Uterus (tissue), 4 donors: Measurements from ENCODE around the gene WSCD2. TPM values are rescaled to one million over a fixed set of nuclear protein-coding genes. Genes with fewer than 3 reads are reported as not detected.
A peak's percentile ranks its signal among the peaks of the same experiment; 100 is the strongest.

Source experiments
- DNase-seq, 2 donors: peaks; one replicate each; pipeline ENCODE4 v3.0.0-alpha.2; 2019 to 2020
- H3K27ac ChIP-seq, 2 donors: fragments of 200-600 bp; sonication (generic); 1 replicate in 1 of 2; 2 replicates in 1 of 2; pipeline ENCODE4 v1.5.1; 2016 to 2018
- H3K27me3 ChIP-seq, 2 donors: fragments of 200-600 bp; sonication (generic); one replicate each; pipeline ENCODE4 v1.5.1; 2018 to 2019; ENCODE audit warnings: control low read depth in 1 of 2
- H3K36me3 ChIP-seq, 2 donors: fragments of 200-600 bp; sonication (generic); one replicate each; pipeline ENCODE4 v1.5.1; 2019; ENCODE audit warnings: control low read depth in 1 of 2
- H3K4me1 ChIP-seq, 2 donors: fragments of 200-600 bp; sonication (generic); one replicate each; pipeline ENCODE4 v1.5.1; 2018 to 2019; ENCODE audit warnings: control low read depth in 1 of 2
- H3K4me3 ChIP-seq, 2 donors: fragments of 200-600 bp; sonication (generic); 1 replicate in 1 of 2; 2 replicates in 1 of 2; pipeline ENCODE4 v1.5.1; 2018 to 2019; ENCODE audit warnings: mild to moderate bottlenecking in 1 of 2
- H3K9me3 ChIP-seq, 2 donors: fragments of 200-600 bp; sonication (generic); one replicate each; pipeline ENCODE4 v1.5.1; 2019; ENCODE audit warnings: control low read depth in 1 of 2
- POLR2A ChIP-seq, 2 donors: fragments of 450-650 bp; IDR thresholded peaks; one replicate each; pipeline ENCODE4 v1.6.1; 2016; ENCODE audit warnings: antibody characterized with exemption in 2 of 2, mild to moderate bottlenecking in 1 of 2, moderate library complexity in 1 of 2
- intact Hi-C: fragments of 100-400 bp; cut with DNase I; formaldehyde crosslinking; loops from one replicate; pipeline ENCODE4 v1.15.1; 2023; ENCODE audit warnings: low total_unique reads
- total RNA-seq, 4 donors: library from RNA; depleted of rRNA in 3 of 4; stranded (reverse); fragments of >200 nt in 3 of 4; gene quantifications; one replicate each; pipeline versions ENCODE4 v1.1.0 to v1.2.4, GENCODE V29; 2014 to 2023
- TF ChIP-seq, protein P1 (sequence below), 4 experiments: fragments of 200-600 bp in 2 of 4; fragments of 450-650 bp in 2 of 4; sonication (generic) in 2 of 4; IDR thresholded peaks; one replicate each; pipeline ENCODE4 v1.5.1; 2016 to 2019; ENCODE audit warnings: antibody characterized with exemption in 4 of 4, mild to moderate bottlenecking in 2 of 4, moderate library complexity in 1 of 4
- donor health status: DM: yes; HTN: yes; CAD: no.

The WSCD2 gene
- total RNA-seq, 4 donors from 2014 or later = 3.3 to 65.3 (median 17.2) TPM

DNA sequence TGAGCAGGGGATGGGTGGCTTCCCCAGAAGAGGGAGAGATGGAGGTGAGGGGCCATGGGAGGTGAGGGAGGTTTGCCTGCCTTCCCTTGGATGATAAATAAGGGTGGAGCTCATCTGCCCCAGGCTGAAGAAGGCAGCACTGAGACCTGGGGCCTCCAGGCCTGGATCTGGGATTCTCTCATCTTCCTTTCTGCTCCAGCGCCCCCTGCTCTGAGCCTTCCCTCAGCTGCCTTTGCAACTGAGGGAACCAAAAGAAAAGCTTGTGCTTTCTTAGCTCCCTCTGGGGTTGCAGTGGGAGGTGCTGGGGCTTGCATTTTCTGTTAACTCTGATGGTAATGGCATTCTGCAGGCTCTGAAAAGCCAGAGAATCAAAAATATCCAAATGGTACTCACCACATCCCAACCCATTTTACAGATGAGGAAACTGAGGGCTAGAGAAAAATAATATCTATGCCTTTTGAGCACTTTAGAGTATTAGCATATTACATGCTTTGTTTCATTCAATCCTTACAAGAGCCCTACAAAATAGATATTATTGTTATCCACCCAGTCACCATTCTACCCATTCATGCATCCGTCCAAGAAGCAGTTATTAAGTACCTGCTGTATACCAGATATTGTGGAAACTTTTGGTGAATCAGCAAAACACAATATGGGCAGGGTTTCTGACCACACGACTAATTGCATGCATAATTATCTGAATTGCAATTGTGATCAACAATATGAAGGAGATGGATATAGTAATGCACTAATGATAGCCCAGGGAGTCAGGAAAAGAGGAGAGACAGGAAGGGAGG lies 102.2 kb downstream of the WSCD2 start:
- Histone ChIP-seq H3K27me3 (no peaks in the 10 kb centered on the region), H3K4me3 (no peak overlapping the region), H3K4me1 (no peaks in the 10 kb centered on the region), H3K27ac (no peak overlapping the region), H3K9me3 (no peaks in the 10 kb centered on the region), H3K36me3 (no peaks in the 10 kb centered on the region)
- intact Hi-C loops = no loop called here
- DNase-seq = no peak
- TF ChIP-seq, protein P1, sequence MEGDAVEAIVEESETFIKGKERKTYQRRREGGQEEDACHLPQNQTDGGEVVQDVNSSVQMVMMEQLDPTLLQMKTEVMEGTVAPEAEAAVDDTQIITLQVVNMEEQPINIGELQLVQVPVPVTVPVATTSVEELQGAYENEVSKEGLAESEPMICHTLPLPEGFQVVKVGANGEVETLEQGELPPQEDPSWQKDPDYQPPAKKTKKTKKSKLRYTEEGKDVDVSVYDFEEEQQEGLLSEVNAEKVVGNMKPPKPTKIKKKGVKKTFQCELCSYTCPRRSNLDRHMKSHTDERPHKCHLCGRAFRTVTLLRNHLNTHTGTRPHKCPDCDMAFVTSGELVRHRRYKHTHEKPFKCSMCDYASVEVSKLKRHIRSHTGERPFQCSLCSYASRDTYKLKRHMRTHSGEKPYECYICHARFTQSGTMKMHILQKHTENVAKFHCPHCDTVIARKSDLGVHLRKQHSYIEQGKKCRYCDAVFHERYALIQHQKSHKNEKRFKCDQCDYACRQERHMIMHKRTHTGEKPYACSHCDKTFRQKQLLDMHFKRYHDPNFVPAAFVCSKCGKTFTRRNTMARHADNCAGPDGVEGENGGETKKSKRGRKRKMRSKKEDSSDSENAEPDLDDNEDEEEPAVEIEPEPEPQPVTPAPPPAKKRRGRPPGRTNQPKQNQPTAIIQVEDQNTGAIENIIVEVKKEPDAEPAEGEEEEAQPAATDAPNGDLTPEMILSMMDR (IDR thresholded peaks at IDR 0.05) = no peak
- no peak for TF ChIP-seq POLR2A (IDR thresholded peaks at IDR 0.05)

GRCh38 chr12:108231909-108232434 lies 102.9 kb downstream of the WSCD2 start:
- H3K36me3 ChIP-seq = no peaks in the 10 kb centered on the region
- intact Hi-C loops = no loop called here

GRCh38 chr12:108232565-108232964 lies 103.5 kb downstream of the WSCD2 start:
- H3K4me1 ChIP-seq = no peaks in the 10 kb centered on the region
- DNase-seq = no peak
- TF ChIP-seq, protein P1 (IDR thresholded peaks at IDR 0.05) = no peak
- TF ChIP-seq POLR2A (IDR thresholded peaks at IDR 0.05) = no peak
- H3K27ac ChIP-seq = no peak overlapping the region
- no peaks in the 10 kb centered on the region for H3K36me3 ChIP-seq
- H3K27me3 ChIP-seq = no peaks in the 10 kb centered on the region
- intact Hi-C loops = no loop called here
- H3K9me3 ChIP-seq = no peaks in the 10 kb centered on the region
- H3K4me3 ChIP-seq = no peak overlapping the region

More at GRCh38 chr12:108231909-108232434, 102.9 kb downstream of the WSCD2 start:
- H3K4me3 ChIP-seq = no peak overlapping the region
- H3K27me3 ChIP-seq = no peaks in the 10 kb centered on the region
- TF ChIP-seq POLR2A (IDR thresholded peaks at IDR 0.05) = no peak
- TF ChIP-seq, protein P1 (IDR thresholded peaks at IDR 0.05) = no peak
- no peak for DNase-seq
- no peak overlapping the region for H3K27ac ChIP-seq
- H3K9me3 ChIP-seq = no peaks in the 10 kb centered on the region
- no peaks in the 10 kb centered on the region for H3K4me1 ChIP-seq

GRCh38 chr12:108234158-108234557 lies 105.1 kb downstream of the WSCD2 start:
- no peaks in the 10 kb centered on the region for H3K9me3 ChIP-seq
- no peaks in the 10 kb centered on the region for H3K27me3 ChIP-seq
- intact Hi-C loops = no loop called here
- peak; percentile 24 to 32 for DNase-seq
- H3K36me3 ChIP-seq = no peaks in the 10 kb centered on the region
- H3K27ac ChIP-seq = no peak overlapping the region
- no peaks in the 10 kb centered on the region for H3K4me1 ChIP-seq
- TF ChIP-seq POLR2A (IDR thresholded peaks at IDR 0.05) = no peak
- TF ChIP-seq, protein P1 (IDR thresholded peaks at IDR 0.05) = peak; percentile 9 to 50 (median 34)
- no peak overlapping the region for H3K4me3 ChIP-seq

DNA sequence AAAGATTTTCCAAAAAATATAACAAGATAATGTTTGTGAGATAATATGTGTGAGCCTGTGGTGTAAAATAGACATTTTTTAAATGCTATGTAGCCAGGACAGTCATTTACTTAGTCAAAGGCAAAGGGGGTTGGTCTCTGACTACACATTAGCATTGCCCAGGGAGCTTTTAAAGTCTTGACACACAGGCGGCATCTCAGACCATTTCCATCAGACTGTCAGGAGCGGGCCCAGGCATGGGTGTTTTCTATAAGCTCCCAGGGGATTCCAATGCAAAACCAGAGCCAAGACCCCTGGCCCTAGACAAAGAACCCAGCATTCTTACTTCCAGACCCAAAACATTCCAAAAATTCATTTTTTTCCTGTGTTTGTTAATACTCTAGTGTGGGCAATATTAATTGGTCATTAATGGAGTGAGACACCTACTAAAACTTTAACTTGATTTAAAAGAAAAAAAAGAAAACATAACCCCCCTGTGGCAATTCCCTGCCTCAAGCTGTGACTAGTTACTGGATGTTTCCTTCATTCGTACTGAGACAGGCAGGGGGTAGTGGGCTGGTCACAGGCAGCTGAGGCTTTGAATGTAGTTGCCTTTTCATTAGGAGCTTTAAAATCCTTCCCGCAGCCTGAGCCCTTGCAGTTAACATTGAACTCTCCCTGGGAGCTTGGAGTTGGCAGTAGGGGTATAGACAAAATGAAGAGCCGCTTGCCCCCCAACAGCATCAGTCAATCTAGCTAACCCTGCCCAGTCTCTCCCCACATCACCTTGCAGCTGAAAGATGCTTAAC lies 106.3 kb downstream of the WSCD2 start:
- no peaks in the 10 kb centered on the region for H3K4me1 ChIP-seq
- intact Hi-C loops = no loop called here
- DNase-seq = no peak
- TF ChIP-seq, protein P1 (IDR thresholded peaks at IDR 0.05) = no peak
- no peak for TF ChIP-seq POLR2A (IDR thresholded peaks at IDR 0.05)
- H3K36me3 ChIP-seq = no peaks in the 10 kb centered on the region
- no peak overlapping the region for H3K4me3 ChIP-seq
- H3K27me3 ChIP-seq = no peaks in the 10 kb centered on the region
- H3K27ac ChIP-seq = no peak overlapping the region
- no peaks in the 10 kb centered on the region for H3K9me3 ChIP-seq
